Adrenal gland (tissue), 5 donors: ENCODE data around the gene ZC3H18.

ENCODE experiments used
- CTCF ChIP-seq, 6 experiments: fragments of 450-650 bp in 4 of 6; fragments of 200-600 bp in 2 of 6; sonication (generic) in 1 of 6; IDR thresholded peaks; 1 replicate in 5 of 6; 2 replicates in 1 of 6; pipeline versions ENCODE4 v1.5.1 to v1.8.0; 2016 to 2021; ENCODE audit warnings: antibody characterized with exemption in 6 of 6, mild to moderate bottlenecking in 2 of 6, moderate library complexity in 1 of 6
- POLR2A ChIP-seq, 2 donors: fragments of 450-650 bp; IDR thresholded peaks; one replicate each; pipeline ENCODE4 v1.6.1; 2017; ENCODE audit warnings: antibody characterized with exemption in 2 of 2, mild to moderate bottlenecking in 2 of 2, moderate library complexity in 1 of 2
- donor health status: DM: no; HTN: no; CAD: no.

DNA sequence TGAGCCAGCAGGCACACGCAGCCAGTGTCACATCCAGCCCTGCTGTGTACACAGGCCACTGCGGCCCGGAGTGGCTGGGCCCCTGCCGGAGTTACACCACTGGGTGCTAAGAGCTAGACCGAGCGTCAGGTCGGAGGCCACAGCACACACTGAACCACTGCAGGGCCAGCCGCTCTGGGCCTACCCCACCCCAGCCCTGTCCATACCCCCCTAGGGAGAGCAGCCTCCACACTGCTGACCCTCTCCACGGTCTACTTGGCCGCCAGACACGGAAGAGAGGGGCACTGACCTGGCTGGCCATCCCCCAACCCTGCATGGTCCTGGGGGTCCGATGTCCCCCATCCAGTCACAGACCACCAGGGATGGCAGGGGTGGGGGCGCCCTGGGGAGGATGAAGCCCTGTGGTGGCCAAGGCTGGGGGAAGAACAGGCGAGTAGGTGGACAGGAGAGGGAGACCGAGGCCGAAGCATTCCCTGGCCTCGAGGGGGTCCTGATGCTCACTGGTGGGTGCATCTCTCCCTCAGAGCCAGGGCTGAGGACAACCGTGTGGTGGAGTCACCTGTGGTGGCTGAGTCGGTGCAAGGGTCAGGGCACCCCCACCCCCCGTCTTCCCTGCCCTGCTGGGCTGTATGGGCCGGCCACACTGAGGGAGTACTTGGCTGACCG lies 34.9 kb upstream of the ZC3H18 start:
- TF ChIP-seq CTCF (IDR thresholded peaks at IDR 0.05) = no peak
- TF ChIP-seq POLR2A (IDR thresholded peaks at IDR 0.05) = no peak
